ENCODE measurements around the gene PTPRE. TPM values are rescaled to one million over a fixed set of nuclear protein-coding genes. Genes with fewer than 3 reads are reported as not detected.

PTPRE gene
- total and polyA plus RNA-seq, 2 of the 4 experiments (the other 2 are of a cell fraction), result 0.34 to 0.54 TPM

DNA sequence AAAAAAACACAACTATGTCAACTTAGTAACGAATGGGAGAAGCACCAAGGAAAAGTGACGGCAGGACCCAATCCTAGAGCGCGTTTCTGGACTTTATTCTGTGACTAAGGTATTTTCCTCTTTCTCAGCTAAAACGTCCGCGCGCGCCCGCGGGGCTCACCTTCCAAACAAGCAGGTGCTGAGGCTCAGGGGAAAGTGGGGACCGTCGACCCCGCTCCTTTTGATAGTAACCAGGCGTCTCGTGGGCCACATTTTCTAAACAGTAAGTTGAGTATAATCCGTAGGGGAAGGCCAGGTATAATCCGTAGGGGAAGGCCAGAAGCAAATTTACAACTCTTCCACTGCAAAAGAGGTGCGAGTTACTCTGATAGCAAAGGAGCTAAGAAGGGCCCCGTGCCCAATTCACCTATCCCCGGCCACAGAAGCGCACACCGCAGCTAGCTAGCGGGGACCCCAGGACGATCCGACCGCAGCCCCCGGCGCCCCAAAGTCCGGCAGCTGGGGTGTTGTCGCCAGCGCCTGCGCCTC, 218.6 kb downstream of the PTPRE start:
- peak overlapping the region; percentile 90 for H2AFZ ChIP-seq (replicated peaks; ENCODE audit: low read length, poor library complexity)
- H4K20me1 ChIP-seq (ENCODE audit: insufficient read depth, low read length), result peaks cover 9% of the 10 kb centered on the region; the same call in 1 of the 2 replicates
- 0% methylated on average over 8 of the region's 33 CpGs; no CpG with 5 or more reads in 1 of the 2 experiments for WGBS, 2 experiments (ENCODE audit: extremely low coverage in 2 of 2, insufficient read length in 1 of 2)
- no peak overlapping the region for H2BK15ac ChIP-seq (ENCODE audit: low read depth, low read length)
- H3K36me3 ChIP-seq (ENCODE audit: control insufficient read depth, insufficient read depth, low read length), result no peaks in the 10 kb centered on the region
- 0 out of 2 replicates have a peak overlapping the region, but pooled peaks have one; percentile 39 for H2AK5ac ChIP-seq (ENCODE audit: low read depth, low read length)
- peak overlapping the region; percentile 55 for H2BK5ac ChIP-seq (ENCODE audit: low read depth, low read length, poor library complexity, severe bottlenecking)
- H3K4me1 ChIP-seq (ENCODE audit: control insufficient read depth, insufficient read depth, low read length), result peaks cover 6% of the 10 kb centered on the region; the same call in 1 of the 2 replicates
- DNase-seq, result no peak
- H3K4me3 ChIP-seq (ENCODE audit: insufficient read depth, low read depth, low read length), result peak overlapping the region; percentile 87
- no peak overlapping the region for H4K5ac ChIP-seq (ENCODE audit: low read depth, low read length)
- POLR2A ChIA-PET (ENCODE audit: unreplicated experiment), result no interaction called here
- H2BK120ac ChIP-seq (ENCODE audit: low read depth, low read length), result no peak overlapping the region
- intact Hi-C loops (cut with micrococcal nuclease), result no loop called here
- H4K8ac ChIP-seq (ENCODE audit: low read depth in 2 of 2, low read length in 2 of 2), result peak overlapping the region in 1 of 2 experiments; percentile 64; a peak in 2 of 4 replicates
- peaks cover 6% of the 10 kb centered on the region; the same call in 1 of the 2 replicates for H3K9me1 ChIP-seq (ENCODE audit: insufficient read depth, low read length)
- peak overlapping the region; percentile 98 for H3K4me2 ChIP-seq (ENCODE audit: low read depth, low read length)
- dilution Hi-C loops (cut with HindIII; ENCODE audit: low sequenced_read_pairs, unreplicated experiment), result no loop called here
- peak overlapping the region; percentile 29; the same call in 1 of the 2 replicates for H3K4ac ChIP-seq (ENCODE audit: low read depth, low read length)
- TSS peak; percentile 41 for BruUV-seq (replicated peaks)
- no peak overlapping the region for H3K14ac ChIP-seq (replicated peaks; ENCODE audit: low read depth, low read length)
- H3K18ac ChIP-seq (ENCODE audit: low read depth, low read length), result no peak overlapping the region
- no peak for ATAC-seq (ENCODE audit: low read depth)
- no peaks in the 10 kb centered on the region for H3K9me3 ChIP-seq (ENCODE audit: control insufficient read depth, insufficient read depth, low read length)
- peaks cover 6 to 7% of the 10 kb centered on the region in 2 experiments; a peak in 3 of 4 replicates for H3K79me1 ChIP-seq (ENCODE audit: low read depth in 1 of 2, low read length in 2 of 2)
- in situ Hi-C loops (cut with MboI; ENCODE audit: low sequenced_read_pairs), result no loop called here
- H2AK9ac ChIP-seq (replicated peaks; ENCODE audit: low read depth, low read length, poor library complexity), result peak overlapping the region; percentile 79
- H3K27ac ChIP-seq (ENCODE audit: insufficient read depth, low read length), result peak overlapping the region; percentile 26; the same call in 1 of the 2 replicates
- H3K27me3 ChIP-seq (ENCODE audit: control insufficient read depth, insufficient read depth, low read length), result no peaks in the 10 kb centered on the region
- TF ChIP-seq MAZ (IDR thresholded peaks at IDR 0.05; ENCODE audit: borderline replicate concordance, low read depth, low read length), result no peak
- TF ChIP-seq MXI1 (IDR thresholded peaks at IDR 0.05; ENCODE audit: borderline replicate concordance, low read depth, low read length), result no peak
- TF ChIP-seq RAD21 (IDR thresholded peaks at IDR 0.05; ENCODE audit: low read length), result no peak
- CTCF ChIA-PET, result no interaction called here
- H4K91ac ChIP-seq (ENCODE audit: insufficient read depth, low read depth, low read length), result 0 out of 2 replicates have a peak overlapping the region, but pooled peaks have one; percentile 1
- H3K56ac ChIP-seq (ENCODE audit: extremely low read depth, insufficient read depth, low read length), result no peak overlapping the region; the same call in 1 of the 2 replicates
- peak overlapping the region; percentile 77 for H3K9ac ChIP-seq (ENCODE audit: low read depth, low read length)
- peak overlapping the region; percentile 79 for H3K23ac ChIP-seq (ENCODE audit: low read depth, low read length)
- no peak overlapping the region for H2BK20ac ChIP-seq (ENCODE audit: low read depth, low read length)
